ENCODE measurements around the gene AANAT.

Gene AANAT

DNA sequence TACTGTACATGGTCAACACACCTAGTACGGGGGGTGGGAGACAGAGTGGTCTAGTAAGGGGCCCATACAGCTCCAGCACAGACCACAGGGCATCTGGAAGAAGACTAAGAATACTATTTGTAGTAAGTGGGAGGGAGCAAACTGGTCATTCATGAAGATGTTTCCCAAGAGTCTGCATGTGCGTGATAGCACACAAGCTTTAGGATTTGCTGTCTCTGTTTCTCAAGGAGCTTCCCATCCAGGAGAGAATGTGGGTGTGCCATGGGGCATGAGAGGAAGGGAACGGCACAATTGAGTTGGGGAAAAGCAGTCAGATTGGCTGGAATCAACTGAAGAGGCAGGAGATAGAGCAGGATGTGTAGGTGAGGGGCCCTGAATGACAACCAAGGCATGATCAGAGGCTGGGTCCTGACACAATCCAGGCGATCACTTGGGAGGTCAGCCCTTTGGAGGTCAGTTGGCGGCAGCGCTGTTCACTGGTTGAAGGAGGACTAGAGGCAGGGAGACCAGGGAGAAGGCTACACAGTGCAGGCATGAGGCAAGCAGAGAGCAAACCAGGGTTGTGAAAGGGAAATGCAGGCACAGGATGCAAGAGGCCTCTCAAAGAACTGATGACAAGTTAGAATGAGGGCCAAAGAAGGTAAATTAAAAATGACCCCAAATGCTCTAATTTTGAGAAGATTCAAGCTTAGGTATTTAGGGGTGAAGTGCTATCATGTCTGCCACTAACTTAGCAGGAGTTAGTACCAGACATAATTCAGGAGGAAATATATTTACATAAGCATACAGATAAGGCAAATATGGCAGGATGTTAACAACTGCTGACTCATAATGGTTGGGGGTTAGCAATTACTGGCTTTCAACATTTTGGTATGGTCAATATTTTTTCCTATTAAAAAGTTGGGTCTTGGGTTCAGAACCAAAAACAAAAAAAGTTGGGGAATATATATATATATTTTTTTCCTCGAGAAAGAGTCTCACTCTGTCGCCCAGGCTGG, 24.8 kb upstream of the AANAT start:
- DNase-seq (ENCODE audit: low spot score): no peak

DNA sequence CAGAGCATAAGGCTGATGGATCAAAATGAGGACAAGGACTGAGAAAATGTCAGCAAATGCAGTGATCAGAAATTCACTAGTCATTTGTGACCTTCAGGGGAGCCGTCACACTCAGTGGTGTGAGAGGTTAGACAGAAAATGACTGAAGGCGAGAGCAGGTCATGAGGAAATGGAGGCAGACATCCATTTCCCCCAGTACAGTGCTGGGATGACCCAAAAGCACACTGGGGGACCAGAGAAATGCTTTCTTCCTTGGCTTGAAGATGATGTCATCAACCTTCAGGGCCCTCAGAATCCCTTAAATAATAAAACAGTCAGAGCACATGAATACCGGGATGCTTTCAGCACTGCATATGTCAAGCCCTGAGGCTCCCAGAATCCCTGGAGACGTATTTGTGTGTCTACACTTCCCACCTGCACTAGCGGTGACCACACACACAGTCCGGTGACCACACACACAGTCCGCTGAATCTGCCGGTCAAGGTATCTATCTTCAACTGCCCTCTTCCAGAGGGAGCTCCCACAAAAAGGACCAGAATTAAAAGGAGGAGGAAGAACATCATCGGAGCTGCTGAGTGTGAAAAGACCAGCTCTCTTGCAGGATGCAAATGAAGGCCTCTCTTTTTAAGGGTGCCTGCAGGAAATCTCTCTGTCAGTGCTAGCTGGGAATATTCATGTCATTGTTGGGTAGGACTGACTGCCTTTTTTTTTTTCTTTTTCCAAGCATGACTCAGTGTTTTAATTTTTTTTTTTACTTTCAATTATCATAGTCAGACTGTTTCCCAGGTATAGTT, 22.7 kb upstream of the AANAT start:
- DNase-seq (ENCODE audit: low spot score): no peak

DNA sequence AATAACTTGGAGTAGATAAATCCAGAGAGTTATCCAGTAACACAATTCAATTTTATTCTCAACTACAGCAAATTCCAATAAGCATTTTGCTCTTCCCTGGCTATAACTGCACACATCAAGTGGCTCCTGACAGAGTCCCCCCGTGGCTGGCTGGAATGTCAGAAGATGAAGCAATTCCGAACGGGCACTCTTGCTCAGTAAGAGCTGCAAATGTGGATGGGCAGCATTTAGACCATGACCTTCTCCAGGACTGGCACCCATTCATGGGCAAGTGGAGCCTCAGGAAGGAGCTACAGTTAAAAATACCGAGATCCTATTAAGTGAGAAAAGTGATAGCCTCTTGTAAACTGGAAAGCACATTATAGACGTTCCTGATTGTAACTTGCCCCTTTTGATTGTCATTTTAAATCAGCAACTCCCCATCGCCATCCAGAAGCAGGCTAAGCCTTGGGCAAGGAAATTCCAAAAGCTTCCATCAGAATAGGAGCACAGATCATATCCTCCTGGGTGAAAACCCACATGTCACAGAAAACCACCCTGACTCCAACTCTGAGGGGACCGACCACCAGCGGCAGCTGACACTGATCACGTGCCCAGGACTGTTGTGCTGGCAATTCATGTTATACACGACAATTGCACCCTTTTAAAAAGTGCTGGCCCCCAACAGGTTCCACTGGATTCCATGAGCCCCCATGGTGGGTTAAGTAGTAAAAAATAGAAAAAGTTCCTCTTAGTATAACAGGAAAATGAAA, 21.5 kb upstream of the AANAT start:
- no peak for DNase-seq (ENCODE audit: low spot score)

DNA sequence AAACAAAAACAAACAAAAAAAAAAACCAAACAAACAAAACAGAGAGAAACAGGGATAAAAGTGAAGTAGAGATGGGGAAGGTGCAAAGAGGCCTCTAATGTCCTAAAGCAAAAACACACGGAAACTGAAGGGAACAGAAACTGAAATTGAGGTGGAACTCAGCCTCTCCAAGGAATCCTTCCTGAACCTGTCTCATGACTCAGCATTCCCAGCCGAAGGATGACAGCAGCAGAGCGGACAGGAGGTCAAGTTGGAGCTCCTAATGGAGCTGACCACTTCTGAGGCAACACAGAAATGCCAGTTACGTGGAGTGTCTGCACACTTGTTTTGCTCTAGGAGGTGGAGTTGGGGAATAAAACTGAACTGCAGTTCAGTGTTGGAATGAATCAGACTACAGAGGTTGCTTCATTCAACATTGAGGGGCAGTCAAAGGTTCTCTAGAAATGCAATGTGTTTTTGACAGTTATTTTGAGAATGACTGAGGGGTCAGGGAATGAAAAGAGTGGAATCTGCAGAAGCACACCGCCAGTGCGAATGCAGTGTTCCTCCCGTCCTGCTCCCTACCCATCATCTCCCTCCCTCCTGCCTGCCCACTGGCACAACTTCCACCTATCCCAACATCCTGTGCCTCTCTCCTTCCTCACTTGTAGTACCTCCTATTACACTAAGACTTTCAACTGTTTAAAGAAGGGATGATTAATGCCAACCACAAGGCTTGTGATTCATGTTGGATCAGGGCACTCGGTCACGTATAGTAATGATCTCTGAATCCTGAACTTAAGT, 20.8 kb upstream of the AANAT start:
- no peak for DNase-seq (ENCODE audit: low spot score)

DNA sequence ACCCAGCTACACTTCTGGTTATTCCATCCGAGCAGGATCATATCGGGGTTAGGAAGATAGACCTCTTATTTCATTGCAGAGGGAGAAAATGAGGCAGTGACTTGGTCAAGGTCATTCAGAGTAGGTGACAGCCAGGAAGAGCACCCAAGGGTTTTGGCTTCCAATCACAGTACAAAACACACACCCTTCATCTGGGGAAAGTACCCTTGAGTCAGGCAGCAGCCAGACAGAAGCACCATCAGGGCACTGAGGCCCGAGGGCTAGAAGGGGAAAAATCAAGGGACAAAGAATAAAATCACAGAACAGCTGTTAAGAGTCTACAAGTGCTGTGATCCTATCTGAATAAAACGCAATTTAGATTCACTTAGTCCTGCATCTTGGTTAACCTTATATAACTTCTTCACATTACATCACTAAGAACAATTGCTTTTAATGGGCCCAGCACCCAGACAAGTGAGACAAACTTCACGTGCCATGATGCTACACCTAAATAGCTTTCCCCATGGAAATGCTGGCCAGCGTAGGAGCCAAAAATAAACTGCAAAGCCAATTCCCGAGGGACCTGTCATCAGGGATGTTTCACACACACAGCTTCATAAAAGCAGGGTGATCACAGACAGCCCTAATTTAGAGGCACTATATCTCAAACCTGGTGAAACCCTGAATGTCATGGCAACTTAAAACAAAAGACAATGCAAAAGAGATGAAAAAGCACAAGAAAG, 19.3 kb upstream of the AANAT start:
- no peak for DNase-seq (ENCODE audit: low spot score)

DNA sequence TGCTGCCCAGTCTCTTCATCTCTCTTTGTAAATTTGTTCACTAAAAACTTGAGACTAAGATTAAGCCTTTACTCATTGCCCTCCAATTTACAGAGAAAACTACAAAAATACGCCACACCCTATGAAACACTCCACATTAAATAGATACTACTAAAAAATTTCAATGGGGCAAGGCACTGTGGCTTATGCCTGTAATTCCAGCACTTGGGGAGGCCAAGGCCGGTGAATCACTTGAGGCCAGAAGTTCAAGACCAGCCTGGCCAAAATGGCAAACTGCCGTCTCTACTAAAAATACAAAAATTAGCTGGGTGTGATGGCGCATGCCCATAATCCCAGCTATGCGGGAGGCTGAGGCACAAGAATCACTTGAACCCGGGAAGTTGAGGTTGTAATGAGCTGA, 18.3 kb upstream of the AANAT start:
- no peak for DNase-seq (ENCODE audit: low spot score)

DNA sequence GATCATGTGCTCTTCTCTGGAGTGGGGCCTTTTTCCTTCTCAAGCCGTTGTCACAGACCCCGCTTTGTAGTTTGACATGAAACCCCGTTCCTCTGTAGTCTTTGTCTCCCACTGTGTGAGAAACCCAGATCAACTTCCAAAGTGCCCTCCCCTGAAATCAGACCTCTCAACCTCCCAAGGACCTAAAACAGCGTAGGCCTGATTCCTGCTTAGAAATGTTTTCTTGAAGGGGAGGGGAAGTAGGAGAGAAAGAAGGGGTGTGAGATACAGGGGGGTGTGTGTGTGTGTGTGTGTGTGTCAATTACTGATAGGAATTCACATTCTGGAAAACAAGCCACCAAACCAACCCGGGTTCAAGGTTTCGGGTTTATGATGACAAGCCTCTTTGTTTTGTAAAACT, 15.9 kb upstream of the AANAT start:
- no peak for DNase-seq (ENCODE audit: low spot score)

DNA sequence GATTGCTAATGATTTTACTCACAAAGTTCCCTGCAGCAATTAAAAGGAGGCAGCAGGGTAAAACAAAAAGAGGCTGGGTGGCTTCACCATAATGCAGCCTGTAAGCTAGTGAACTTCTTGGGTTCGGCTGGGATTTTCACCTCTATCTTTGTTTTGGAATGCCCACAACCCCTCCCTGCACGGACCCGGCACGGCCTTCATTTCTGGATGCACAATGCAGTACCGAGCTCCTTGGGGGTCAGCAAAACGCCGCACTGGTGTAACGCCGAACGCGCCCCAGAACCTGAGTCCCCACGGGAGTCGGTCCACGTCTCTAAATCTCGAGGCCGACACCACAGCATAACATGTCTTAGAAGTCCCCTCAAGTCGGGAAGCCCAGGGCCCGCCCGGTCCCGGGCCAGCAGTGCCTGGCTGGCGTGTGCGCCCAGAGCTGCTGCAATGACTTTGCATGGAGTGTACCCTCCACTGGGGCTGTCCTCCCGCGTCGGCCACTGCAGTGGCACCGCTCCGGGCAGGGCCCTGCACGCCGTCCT, 15.2 kb upstream of the AANAT start:
- peak; percentile 46 for DNase-seq (ENCODE audit: low spot score)

DNA sequence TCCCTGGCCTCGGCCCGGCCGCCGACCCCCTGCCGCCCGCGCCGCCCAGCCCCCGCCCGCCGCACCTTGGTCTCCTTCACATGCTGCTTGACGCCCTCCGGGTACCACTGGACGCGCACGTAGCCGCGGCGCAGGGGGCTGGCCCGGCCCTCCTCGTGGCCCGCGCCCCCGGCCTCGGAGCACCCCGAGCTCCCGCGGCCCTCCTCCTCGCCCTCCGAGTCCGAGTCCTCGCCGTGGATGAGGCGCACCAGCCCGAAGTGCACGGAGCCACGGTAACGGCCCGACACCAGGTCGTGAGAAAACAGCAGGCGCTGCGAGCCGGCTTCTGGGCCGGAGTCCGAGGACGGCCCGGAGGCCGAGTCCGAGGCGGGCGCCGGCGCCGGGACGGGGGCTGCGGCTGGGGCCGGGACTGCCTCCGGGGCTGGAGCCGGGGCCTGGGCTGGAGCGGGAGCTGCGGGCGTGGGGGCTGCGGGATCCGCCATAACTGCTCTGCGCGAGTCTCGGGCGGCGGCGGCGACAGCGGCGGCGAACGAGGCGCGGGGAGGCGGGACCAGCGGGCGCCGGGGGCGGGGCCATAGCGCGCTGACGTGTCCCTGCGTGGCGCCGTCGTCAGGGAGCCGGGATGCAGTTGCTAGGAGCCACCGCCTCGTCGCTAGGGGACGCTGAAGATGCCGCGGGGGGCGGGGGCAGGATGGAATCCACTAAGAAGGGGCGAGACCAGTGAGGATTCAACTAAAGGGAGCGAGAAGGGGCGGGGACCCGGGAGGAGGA, 14.6 kb upstream of the AANAT start, which contains the start of gene UBE2O:
TSS of gene UBE2O (minus strand) at position 493 of the 771 bp plus-strand sequence. CDS start at position 482, 11 bp downstream.
- peak; percentile 96 for DNase-seq (ENCODE audit: low spot score)

DNA sequence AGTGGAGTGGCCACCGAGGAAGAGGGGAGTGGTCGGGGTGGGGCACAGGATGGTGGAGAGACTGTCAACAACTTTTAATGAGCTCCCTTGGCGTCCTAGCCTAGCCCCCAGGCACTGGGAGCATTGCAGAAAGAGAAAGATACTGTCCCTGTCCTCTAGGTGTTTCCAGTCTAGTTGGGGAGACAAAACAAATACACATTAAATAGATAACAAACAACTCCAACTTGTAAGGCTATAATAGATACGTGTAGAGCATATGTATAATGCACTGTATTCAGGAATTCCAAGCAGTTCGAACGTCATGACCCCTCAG, 14.0 kb upstream of the AANAT start:
- DNase-seq (ENCODE audit: low spot score): no peak

- DNase-seq (ENCODE audit: low spot score): peak; percentile 59
These were observed 8.6 kb upstream of the AANAT start for GRCh38 chr17:76458580-76459490.

DNA sequence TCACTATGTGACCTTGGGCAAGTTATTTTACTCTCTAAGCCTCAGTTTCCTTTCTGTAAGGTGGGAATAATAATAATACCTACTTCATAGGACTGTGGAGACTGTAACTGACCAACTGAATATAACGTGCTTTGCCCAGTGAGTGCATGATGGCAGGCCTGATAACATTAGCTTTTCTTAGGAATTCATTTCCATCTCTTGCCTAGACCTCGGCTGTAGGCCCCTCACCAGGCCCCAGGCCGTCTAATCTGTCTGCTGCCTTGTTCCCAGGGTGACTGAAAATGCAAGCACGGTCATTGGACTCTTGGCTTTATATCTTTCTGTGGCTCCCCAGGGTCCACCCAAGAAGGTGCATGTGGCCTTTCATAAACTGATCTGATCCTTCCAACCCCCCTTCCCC, 7.7 kb upstream of the AANAT start:
- DNase-seq (ENCODE audit: low spot score): no peak

DNA sequence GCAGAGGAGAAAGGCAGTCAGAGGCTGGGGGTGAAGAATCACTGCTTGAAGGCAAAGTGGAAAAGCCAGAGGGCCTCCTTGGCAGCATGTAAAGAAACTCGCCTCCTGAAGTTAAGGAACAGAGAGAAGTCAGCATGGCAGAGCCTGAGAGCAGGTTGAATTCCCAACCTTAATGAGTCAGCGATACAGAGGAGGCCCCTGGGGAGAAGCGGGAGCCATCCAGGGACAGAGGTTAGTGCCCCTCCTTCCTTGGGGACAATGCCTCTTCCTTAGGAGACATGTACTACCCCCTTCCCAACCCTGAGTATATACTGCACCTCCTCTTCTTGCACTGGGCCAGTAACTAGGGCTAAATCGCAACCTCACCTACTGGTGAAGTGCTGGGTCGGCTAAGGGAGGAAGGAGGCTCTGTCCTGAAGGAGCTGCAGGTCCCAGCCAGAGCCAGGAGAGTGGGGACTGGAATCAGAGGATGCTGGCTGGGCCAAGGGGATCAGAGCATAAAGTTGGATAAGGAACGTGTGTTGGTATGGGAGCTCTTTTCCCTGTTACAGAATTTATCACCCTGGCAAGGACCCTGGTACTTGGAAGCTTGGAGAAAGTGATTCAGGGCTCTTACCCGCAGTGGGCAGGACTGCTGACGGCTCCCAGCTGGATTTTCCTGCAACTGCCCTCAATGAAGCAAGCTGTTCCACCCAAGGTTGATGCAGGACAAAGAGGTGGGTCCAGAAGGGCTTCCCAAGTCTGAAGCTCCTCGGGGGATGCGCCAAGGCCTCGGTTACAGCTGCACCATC, 5.4 kb upstream of the AANAT start:
- no peak for DNase-seq (ENCODE audit: low spot score)

GRCh38 chr17:76462556-76463290, 4.7 kb upstream of the AANAT start:
- no peak for DNase-seq (ENCODE audit: low spot score)

DNA sequence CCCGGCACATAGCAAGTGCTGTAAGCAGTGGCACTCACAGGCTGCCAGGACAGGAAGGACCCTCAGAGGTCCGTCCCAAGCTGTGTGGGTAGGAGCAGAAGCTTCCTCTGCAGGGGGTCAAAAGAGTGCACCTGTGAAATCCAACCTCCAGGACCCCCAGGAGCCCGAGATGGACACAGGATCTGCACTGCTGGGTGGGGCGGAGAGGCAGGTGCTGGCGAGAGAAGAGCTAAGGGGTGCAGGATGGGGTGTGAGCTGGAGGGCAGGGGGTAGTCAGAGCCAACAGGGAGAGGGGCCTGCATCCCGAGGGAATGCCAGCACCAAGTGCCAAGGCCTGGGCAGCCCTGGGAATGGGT, 650 bp upstream of the AANAT start:
- DNase-seq (ENCODE audit: low spot score): no peak

DNA sequence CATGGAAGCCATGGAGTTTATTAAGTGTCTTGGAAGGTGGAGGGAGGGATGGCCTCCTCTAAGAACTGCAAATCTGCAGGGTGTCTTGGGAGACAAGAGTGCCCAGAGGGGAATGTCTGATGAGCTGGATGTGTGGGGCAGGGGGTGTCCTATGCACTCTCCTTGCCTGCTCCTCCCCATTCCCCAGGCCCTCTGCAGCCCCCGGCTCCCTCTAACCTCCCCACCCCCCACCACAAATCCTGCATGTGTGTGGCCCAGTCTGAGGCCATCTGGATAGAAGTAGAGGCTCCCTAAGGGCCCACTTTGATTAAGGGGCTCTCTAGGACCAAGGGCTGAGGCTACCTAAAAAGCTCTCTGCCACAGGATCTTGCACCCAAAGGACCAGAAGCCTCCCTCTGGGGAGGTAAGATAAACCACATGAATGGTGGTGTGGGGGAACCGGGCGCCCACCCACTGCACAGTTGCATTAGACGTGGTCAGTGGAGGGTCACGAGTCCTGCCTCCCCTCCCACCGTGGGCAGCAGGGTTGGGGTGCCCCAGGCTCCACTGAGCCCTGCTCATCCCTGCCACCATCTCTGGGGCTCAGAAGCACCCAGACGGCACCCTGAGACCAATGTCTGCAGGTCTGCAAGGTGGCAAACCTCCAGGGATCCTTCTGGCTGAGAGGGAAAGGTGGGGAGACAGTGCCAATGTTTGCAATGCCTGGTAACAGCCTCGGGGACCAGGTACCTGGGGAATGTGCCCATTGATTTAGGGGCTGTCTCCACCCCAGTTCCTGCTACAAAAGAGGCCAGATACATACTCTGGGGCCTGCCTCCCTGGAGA, 618 bp downstream of the AANAT start:
- no peak for DNase-seq (ENCODE audit: low spot score)
